ENCODE results near the gene CLEC2B.

Gene CLEC2B

GRCh38 chr12:9831720-9832119 lies 37.4 kb downstream of the CLEC2B start:
- H3K27ac ChIP-seq: no peak overlapping the region
- H3K4me3 ChIP-seq: no peak overlapping the region
- no peak for TF ChIP-seq EZH2 (IDR thresholded peaks at IDR 0.05)
- TF ChIP-seq POLR2AphosphoS5 (IDR thresholded peaks at IDR 0.05; ENCODE audit: borderline replicate concordance, low read depth, low read length): no peak
- TF ChIP-seq FOXP2 (optimal IDR thresholded peaks at IDR 0.05; ENCODE audit: control extremely low read depth, extremely low read length, insufficient read depth): no peak
- no peak overlapping the region for H3K9ac ChIP-seq (ENCODE audit: insufficient read length)
- no peaks in the 10 kb centered on the region for H3K9me3 ChIP-seq (ENCODE audit: low read depth, low read length)
- DNase-seq (ENCODE audit: low read depth, low spot score): no peak
- no peaks in the 10 kb centered on the region for H3K36me3 ChIP-seq (ENCODE audit: insufficient read depth, low read length)

DNA sequence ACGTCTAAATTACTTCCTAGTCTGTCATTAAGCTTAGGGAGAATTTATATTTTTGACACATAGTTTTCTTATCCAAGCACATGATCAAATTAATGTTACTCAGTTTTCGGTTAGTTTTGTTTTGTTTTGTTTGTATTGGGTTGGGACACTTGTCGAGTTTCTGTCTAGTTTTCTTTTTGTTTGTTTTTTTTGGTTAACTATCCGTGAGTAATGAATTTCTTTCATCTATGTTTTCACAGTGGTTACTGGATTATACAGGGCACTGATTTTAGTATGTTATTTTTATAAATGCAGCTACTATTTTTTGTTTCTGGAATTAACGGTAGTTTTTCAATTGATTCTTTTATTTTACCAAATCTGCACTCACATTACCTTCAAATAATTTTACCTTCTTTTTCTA lies 39.2 kb downstream of the CLEC2B start:
- Histone ChIP-seq H3K9me3 (ENCODE audit: low read depth, low read length) (no peaks in the 10 kb centered on the region), H3K36me3 (ENCODE audit: insufficient read depth, low read length) (no peaks in the 10 kb centered on the region), H3K9ac (ENCODE audit: insufficient read length) (no peak overlapping the region), H3K4me3 (no peak overlapping the region), H3K27ac (no peak overlapping the region)
- DNase-seq (ENCODE audit: low read depth, low spot score): no peak
- TF ChIP-seq FOXP2 (optimal IDR thresholded peaks at IDR 0.05; ENCODE audit: control extremely low read depth, extremely low read length, insufficient read depth) (no peak), EZH2 (IDR thresholded peaks at IDR 0.05) (no peak), POLR2AphosphoS5 (IDR thresholded peaks at IDR 0.05; ENCODE audit: borderline replicate concordance, low read depth, low read length) (no peak)

- DNase-seq (ENCODE audit: low read depth, low spot score): no peak
- H3K27ac ChIP-seq: no peak overlapping the region
- no peak overlapping the region for H3K9ac ChIP-seq (ENCODE audit: insufficient read length)
- H3K36me3 ChIP-seq (ENCODE audit: insufficient read depth, low read length): no peaks in the 10 kb centered on the region
- no peak overlapping the region for H3K4me3 ChIP-seq
- H3K9me3 ChIP-seq (ENCODE audit: low read depth, low read length): no peaks in the 10 kb centered on the region
- TF ChIP-seq EZH2 (IDR thresholded peaks at IDR 0.05): no peak
- no peak for TF ChIP-seq FOXP2 (optimal IDR thresholded peaks at IDR 0.05; ENCODE audit: control extremely low read depth, extremely low read length, insufficient read depth)
- no peak for TF ChIP-seq POLR2AphosphoS5 (IDR thresholded peaks at IDR 0.05; ENCODE audit: borderline replicate concordance, low read depth, low read length)
These were observed 39.7 kb downstream of the CLEC2B start for GRCh38 chr12:9829483-9829882.

DNA sequence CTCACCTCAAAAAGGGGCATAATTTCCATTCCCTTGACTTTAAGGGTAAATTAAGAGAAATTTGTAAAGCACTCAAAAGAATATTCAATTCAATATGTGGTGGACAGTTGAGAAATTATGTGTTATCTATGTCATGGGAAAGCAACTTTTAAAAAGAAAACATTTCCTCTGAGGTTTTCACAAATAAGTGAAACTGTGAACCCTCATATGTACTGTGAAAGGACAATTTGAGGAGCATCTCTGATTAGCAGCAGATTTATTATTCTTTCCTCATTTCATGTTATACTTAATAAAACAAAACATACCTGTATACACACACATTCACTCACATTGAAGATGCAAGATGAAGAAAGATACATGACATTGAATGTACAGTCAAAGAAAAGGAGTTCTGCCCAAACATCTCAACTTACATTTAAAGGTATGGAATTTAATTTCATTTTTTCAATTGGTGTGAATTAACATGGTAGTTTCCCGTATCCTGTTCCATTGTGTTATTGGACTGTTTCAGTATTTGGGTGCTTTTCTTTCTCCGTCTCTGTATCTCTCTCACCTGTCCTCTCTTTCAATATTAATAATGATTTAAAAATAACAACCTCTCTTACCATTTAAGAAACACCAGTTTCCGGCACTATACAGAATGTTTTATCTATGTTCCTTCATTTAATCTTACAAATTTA lies 41.8 kb downstream of the CLEC2B start, which contains the start of gene KLRF1:
Gene KLRF1, plus strand, starts transcription at position 273 of the 680 bp plus-strand sequence. Its CDS starts 64 bp downstream, at position 337.
- H3K9ac ChIP-seq (ENCODE audit: insufficient read length): no peak within 1 kb of the TSS

GRCh38 chr12:9820281-9820930 lies 48.7 kb downstream of the CLEC2B start:
- no peak for DNase-seq (ENCODE audit: low read depth, low spot score)
- Histone ChIP-seq H3K9me3 (ENCODE audit: low read depth, low read length) (no peaks in the 10 kb centered on the region), H3K27ac (no peak overlapping the region), H3K4me3 (no peak overlapping the region), H3K36me3 (ENCODE audit: insufficient read depth, low read length) (no peaks in the 10 kb centered on the region), H3K9ac (ENCODE audit: insufficient read length) (no peak overlapping the region)
- TF ChIP-seq EZH2 (IDR thresholded peaks at IDR 0.05): no peak
- no peak for TF ChIP-seq POLR2AphosphoS5 (IDR thresholded peaks at IDR 0.05; ENCODE audit: borderline replicate concordance, low read depth, low read length)
- no peak for TF ChIP-seq FOXP2 (optimal IDR thresholded peaks at IDR 0.05; ENCODE audit: control extremely low read depth, extremely low read length, insufficient read depth)

More for the DNA sequence above, 41.8 kb downstream of the CLEC2B start, which contains the start of gene KLRF1:
- no peaks in the 10 kb centered on the region for H3K9me3 ChIP-seq (ENCODE audit: low read depth, low read length)
- no peak within 1 kb of the TSS for H3K4me3 ChIP-seq
- no peaks in the 10 kb centered on the region for H3K36me3 ChIP-seq (ENCODE audit: insufficient read depth, low read length)
- TF ChIP-seq FOXP2 (optimal IDR thresholded peaks at IDR 0.05; ENCODE audit: control extremely low read depth, extremely low read length, insufficient read depth) (no peak), POLR2AphosphoS5 (IDR thresholded peaks at IDR 0.05; ENCODE audit: borderline replicate concordance, low read depth, low read length) (no peak), EZH2 (IDR thresholded peaks at IDR 0.05) (no peak)
- no peak within 1 kb of the TSS for H3K27ac ChIP-seq
- no peak for DNase-seq (ENCODE audit: low read depth, low spot score)

DNA sequence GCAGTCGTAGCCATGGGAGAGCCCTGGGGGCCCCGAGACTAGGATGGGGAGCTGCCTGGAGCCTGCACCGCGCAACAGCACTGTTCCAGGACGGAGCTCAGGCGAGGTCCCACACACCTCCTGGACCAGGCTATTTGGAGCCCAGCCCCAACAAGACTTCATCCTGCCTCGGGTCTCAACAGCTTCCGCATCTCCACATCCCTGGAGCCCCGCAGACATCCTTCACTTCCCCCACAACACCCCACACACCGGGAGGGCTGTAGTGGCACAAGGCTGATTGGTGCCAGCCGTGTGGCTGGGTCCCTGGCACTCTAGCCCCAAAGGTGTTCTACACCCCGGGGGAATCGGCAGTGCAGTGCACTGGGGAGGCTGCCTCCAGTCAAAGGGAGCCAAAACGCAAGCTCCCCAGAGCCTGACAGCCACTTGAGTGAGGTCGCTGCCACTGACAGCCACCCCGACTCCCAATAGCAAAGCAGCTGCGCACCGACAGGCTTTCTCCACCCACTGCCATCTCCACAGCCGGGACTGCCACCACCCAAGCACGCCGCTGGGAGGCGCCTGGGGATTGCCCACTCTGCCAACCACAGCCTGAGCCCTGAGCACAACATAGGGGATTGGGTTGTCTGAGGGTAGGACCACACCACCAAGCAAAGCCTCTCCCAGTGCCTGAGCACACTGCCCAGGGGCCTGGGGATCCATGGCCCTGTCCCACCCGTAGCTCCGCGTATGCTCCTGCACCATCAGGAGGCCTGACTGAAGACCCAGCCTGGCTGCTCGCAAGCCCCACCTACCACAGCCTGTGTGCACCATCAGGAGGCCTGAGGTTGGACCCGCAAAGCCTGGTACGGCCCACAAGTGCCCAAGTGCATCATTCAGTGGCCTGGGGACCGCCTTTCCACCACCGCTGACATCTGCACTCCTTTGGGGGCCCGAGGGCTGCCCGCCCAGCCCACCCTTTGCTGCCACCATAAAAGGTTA lies 55.0 kb downstream of the CLEC2B start:
- H3K36me3 ChIP-seq (ENCODE audit: insufficient read depth, low read length): no peaks in the 10 kb centered on the region
- DNase-seq (ENCODE audit: low read depth, low spot score): no peak
- TF ChIP-seq FOXP2 (optimal IDR thresholded peaks at IDR 0.05; ENCODE audit: control extremely low read depth, extremely low read length, insufficient read depth): no peak
- TF ChIP-seq POLR2AphosphoS5 (IDR thresholded peaks at IDR 0.05; ENCODE audit: borderline replicate concordance, low read depth, low read length): no peak
- TF ChIP-seq EZH2 (IDR thresholded peaks at IDR 0.05): no peak
- no peak overlapping the region for H3K4me3 ChIP-seq
- no peaks in the 10 kb centered on the region for H3K9me3 ChIP-seq (ENCODE audit: low read depth, low read length)
- H3K9ac ChIP-seq (ENCODE audit: insufficient read length): no peak overlapping the region
- H3K27ac ChIP-seq: no peak overlapping the region

DNA sequence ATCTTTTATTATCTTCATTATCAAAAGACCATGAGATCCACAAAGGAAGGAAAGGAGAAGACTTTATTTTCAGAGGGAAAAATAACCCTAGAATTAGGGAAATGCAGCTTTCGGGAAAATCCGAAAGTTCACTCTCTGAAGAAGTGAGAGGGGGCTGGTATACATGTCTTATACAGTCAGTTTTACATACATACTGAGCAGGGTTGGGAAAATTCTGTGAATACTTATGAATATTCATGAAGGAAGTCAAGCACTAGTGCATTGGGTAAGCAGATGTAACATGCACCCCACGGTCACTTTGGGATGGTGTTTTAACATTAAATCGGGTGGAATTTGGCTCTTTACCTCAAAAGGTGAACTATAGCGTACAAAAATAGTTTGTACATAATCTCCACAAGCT lies 57.5 kb downstream of the CLEC2B start:
- Histone ChIP-seq H3K27ac (peak overlapping the region; percentile 51; the same call in 1 of the 2 replicates), H3K4me3 (peak overlapping the region; percentile 61), H3K9ac (ENCODE audit: insufficient read length) (peak overlapping the region; percentile 42), H3K36me3 (ENCODE audit: insufficient read depth, low read length) (no peaks in the 10 kb centered on the region), H3K9me3 (ENCODE audit: low read depth, low read length) (no peaks in the 10 kb centered on the region)
- peak; percentile 73 for DNase-seq (ENCODE audit: low read depth, low spot score)
- TF ChIP-seq EZH2 (IDR thresholded peaks at IDR 0.05) (no peak), POLR2AphosphoS5 (IDR thresholded peaks at IDR 0.05; ENCODE audit: borderline replicate concordance, low read depth, low read length) (no peak), FOXP2 (optimal IDR thresholded peaks at IDR 0.05; ENCODE audit: control extremely low read depth, extremely low read length, insufficient read depth) (no peak)
